ENCODE results near the gene ATP8A1.
"Not testable (repeated sequence)": the region's sequence is repeated elsewhere in the genome, so short reads cannot be mapped to it uniquely, and the experiment has no call there.

The ATP8A1 gene

DNA sequence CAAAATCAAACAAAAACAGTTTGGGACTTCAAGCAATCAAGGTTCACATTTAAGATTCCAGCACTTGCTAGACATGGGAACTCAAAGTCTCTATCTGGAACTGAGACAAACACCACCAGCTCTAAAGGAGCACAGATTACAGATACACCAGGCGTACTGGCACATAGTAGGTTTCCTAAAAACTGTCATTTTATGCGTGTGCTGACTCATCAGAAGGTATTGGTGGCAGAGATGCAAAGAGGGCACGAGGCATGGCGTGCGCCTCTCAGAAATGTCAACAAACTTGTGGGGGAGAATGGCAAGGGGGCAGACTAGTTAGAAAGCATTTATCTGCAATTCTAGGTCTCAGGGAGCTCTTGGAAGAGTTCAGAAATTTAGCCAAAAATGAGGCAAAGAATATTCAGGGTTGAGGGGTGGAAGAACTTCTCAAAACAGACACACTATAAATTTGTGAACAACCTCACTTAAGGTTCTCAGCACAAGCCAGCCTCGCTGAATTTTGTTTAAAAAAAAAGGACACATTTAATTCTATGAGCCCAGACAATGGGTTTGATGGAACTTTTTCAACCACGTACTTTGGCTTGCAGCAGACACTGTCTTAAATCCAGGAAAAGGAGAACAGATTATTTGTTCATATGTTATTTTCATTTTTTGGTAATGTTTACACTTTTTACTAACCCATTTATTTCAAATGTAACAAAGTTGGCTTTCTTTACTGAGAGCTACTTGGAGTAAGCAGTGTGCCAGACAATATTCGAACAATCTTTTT lies 159.6 kb downstream of the ATP8A1 start:
- DNase-seq, result no peak

DNA sequence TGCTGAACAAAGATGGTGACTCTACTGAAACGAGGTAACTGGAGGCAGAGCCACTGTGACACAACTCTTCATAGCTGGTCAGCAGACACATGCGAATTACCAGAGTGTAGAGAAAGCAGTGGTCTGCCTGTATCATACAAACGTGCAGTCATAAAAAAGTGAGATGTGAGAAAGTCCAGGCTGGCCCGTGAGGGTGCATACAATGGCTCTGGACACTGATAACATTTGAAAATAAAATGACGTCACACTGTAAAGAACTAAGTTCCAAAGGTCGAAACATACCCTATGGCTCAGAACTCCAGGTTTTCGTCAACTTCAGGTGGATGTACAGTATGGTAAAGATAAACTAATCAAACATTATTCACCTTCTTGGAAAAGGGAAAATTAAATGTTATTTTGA lies 163.9 kb downstream of the ATP8A1 start:
- DNase-seq, result no peak

DNA sequence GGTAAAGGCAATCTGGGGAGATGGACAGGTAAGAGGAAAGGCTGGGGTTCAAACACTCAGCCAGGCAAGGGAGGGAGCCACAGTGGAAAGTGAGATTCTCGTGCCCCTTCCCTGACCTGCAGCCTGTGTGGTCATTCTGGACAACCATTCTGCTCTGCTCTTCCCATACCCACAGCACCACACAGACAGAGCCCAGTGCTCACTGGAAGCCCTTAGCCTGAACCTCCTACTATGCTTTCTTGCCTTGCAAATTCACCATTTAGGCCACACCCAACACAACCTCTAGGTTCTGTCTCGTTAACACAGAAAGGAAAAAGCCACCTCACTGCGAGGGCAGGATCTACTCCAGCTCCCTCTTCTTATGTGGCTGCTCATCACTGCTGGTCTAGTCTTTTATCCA lies 166.9 kb downstream of the ATP8A1 start:
- DNase-seq, result no peak

DNA sequence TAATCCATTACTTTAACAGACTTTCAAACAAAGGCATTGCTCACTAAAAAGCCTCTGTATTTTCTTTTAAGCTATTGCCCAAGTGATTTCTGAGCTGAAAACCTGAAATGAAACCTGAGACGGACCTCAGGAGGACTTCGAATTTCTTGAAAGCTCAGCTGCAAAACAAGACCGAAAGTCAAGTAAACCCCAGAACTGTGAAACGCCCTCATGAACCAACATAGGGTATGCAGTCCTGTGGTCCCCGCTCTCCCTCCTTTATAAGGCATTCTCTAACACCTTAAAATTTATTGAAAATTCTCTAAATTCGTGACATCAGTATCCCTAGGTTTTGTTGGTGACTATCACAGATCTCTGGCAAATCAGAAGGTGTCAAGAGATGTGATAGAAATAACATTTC lies 167.8 kb downstream of the ATP8A1 start:
- DNase-seq, result no peak

DNA sequence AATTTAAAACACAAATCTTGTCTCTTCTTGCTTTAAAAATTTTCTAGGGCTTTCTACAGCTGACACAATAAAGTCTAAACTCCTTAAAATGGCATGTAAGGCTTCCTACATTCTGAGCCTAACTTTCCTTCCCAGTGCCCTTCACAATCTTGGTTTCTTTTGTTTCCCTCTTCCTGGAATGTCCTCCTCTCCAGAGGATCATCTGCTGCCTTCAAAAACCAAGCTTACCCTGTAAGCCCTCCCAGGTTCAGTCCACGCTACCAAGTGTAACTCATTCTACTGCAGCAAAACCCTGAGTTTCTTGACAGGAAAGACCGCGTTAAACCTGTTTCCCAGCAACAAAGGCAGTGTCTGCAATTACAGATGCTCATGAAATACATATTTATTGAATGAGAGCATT lies 168.4 kb downstream of the ATP8A1 start:
- no peak for DNase-seq

DNA sequence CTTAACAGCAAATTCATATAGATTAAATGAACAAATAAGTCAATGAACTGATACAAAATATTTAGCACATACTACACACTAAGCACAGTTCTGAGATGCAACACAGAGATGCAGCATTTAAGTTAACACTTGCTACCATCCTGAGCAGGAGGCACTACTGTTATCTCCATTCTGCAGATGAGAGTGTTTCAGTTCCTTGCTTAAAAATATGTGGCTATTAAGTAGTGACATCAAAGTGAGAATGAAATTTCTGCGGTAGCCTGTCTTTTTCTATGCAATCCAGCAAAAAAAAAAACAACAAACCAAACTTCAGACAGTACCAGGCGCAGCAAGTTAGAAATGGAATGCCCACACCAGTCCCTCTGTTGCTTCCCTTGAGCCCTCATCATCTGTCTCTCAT lies 168.8 kb downstream of the ATP8A1 start:
- DNase-seq, result no peak

DNA sequence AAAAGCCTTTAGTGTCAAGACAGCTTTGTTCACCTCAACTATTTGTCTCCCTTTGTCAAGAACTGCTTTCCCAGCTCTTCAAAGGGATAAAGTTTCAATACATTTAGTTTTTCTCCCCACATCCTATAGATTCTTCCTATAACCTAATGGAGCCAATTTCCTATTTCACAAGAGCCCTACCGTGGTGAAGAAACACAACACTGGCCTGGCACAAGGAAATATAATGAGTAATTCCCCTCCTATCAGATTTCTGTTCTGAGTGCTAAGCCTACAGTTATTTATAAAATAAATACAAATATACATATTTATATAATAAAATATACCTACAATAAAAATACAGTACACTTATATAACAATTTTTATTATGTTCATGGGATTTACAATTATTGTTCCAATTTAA lies 169.7 kb downstream of the ATP8A1 start:
- no peak for DNase-seq

DNA sequence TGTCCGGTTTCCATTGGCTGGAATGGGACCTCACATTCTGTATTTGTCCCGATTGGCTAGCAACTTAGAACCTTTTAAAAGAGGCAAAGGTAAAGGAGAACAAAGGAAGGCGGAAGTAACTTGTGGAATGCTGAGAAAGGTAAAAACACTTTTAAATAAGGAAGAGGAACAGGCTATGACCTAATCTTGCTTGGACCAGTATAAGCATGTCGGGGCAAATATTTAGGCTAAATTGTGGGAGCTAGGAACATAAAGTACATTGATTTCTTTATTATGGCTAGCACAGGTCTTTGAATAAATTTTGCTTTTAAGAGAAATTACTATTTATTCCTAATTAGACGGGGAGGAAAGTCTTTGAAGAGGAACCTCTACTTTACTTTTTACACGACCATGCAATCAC lies 170.7 kb downstream of the ATP8A1 start:
- DNase-seq, result not testable (repeated sequence)

DNA sequence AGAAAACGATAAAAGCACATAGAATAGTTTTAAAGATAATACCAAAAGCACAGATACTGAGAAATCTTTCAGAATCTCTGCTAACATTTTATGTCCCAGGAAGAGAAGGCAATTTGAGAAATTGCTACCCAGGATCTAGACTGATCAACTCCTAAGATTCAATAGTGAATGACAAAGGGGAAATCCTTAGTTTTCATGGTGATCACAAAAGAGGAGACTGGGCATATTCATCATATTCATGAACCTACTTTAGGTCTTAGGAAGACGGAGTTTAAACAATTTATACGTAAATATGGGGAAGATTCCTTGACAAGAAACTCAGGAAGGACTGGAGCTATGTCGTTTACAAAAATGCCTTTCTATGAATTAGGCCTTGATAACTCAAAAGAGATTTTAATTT lies 172.3 kb downstream of the ATP8A1 start:
- DNase-seq, result no peak

DNA sequence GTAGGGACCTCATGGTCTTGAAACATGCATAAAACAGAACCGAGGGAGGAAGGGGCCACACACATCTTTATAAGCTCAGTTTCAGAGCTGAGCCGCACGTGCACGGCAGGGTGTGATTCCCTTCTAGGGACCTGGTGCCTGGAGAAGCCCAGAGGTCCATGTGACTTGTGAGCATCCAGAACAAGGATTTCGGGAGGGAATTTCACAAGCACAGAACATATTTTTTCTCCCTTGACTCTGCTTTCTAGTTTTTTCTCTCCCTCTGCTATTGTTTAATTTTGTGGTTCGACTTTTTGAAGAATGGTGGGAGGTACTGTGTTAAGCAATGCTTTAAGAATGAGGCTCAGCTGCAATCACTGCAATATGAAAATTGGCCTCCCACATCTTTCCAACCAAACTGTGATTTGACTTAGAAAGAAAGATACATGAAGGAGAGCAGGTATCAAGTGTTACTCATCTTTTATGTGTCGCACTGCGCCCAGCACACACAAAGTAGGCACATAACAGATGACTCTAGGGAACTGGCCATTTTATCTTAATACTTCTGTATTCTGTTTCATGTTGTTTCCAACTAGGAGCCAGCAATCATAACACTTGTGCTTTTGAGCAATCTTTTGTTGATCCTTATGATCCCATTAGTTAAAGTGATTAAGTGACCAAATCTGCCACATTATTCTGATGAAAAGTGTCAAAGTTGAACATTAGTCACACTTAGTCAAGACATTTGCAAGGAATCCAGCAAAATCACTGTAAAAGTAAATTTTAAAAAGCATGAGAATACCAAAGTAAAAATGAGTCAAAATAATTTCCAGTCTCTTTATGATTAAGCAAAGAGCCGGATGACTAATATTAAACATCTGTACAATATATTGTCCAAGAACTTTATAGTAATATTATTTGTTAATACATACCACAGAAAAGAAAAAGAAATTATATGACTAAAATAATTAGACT lies 173.2 kb downstream of the ATP8A1 start:
- DNase-seq, result no peak

DNA sequence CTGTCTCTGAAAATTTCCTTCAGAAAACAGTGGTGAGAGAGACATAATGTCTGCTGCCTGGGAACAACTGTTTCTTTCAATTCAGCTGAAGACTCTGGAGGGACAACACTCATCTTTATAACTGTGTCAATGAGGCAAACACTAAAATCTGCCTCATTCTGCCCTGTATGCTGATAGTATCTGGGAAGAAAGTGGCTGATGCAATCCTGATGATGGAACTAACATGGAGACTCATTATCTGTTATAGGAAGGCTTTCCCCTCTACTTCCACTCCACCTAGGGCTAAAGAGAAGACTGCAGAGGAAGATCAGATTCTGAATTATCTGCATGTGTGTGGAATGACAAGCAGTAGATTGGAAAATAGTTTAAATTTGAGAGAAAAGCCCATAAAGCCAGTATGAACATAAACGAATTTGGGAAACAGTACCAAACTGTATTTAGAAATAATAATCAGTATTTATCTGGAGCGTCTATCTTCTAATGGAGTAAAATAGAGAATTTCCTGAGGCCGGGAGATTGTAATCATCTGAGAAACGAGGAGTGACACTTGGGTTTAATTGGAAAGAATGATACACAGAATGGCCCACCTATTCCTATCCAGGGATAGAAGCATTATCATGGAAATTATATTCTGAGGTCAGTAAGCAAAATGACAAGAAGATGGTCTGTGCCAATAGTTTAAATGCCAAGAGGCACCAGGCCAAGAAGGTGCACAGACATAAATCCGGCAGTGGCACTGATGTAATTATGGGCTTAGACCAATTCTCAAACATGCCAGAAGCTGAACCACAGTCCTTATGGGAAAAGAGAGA lies 174.2 kb downstream of the ATP8A1 start:
- no peak for DNase-seq

DNA sequence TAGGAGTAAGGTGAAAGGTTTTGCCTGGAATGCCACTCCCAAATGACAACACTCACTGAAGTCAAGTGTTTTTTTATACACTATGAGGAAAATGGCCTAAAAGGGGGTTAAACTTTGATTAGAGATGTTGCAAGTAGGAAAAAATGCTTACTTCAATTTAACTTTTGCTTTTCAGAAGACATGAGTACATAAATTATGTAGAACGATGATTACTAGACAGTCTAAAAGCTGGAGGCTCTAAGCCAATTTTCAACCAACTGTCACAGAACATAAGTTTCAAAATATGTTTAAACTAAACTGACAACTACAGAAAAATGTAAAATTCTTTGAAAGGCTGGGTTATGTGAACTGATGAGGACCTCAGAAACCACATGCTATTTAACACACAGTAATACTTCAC lies 176.2 kb downstream of the ATP8A1 start:
- DNase-seq, result no peak

DNA sequence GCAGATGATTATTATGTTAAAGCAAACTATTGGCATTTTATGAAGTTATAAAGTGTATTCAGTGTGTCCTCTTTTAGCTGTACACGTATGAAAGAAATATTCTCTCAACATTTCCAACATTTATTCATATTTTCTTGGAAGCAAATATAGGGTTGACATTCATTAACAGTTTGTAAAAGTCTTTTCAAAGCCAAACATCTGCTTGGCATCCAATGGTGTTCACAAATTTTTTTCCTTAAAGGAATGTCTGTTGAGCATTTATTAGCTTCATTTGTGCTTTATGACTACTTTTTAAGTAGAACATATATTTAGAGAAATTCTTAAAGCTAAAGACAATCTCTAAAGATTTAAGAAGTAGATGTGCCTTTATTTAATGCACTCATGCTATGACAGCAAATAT lies 176.6 kb downstream of the ATP8A1 start:
- no peak for DNase-seq

DNA sequence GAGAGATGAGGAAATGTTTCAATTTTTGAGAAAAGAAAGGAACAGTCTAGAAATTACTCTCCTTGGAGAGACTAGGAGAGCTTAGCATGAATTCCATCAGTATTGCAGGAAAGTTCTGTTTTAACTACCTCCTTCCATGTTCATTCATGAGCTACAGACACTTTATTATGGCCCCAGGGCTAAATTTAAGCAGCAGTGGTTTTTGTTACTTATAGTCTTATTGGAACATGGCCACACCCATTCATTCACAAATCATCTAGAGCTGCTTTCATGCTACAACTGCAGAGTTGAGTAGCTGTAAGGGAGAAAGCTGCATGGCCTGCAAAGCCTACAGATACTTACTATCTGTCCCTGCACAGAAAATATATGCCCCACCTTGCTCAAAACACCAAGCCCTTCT lies 178.0 kb downstream of the ATP8A1 start:
- DNase-seq, result no peak

DNA sequence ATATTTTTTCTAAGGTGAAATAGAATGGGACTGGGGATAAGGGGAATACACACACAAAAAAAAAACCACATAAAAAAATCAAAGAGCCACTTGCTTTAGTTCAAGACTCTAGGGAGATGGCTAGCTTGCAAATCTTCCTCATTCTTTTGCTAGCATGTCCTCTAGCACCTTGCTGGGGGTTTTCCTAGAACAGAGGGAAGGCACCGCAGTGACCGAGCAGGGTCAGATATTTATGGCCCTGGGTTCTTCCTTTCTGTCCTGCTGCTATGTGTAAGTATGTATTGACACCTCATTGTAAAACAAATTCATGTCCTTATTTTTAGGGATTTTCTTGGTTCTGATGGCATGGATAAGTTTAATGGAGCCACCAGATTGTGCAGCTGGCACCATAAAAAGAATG lies 178.4 kb downstream of the ATP8A1 start:
- no peak for DNase-seq

DNA sequence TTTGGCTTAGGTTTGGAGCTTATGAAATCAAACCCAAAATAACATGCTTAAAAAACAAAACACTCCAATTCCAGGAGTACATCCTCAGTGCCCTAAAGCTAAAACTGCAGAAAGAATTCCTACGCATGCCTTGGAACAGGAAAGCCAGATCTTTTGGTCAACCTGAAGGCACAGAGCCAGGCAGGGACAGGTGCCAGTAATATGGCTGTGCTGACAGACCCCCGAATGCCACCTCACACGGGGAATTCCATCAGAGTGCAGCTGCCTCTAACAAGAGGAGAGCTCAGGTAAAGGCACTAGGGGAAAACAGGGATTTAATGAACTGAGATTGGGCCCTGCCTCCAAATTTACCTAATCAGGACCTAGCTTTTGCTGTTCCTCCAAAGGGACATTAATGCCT lies 182.5 kb downstream of the ATP8A1 start:
- no peak for DNase-seq

DNA sequence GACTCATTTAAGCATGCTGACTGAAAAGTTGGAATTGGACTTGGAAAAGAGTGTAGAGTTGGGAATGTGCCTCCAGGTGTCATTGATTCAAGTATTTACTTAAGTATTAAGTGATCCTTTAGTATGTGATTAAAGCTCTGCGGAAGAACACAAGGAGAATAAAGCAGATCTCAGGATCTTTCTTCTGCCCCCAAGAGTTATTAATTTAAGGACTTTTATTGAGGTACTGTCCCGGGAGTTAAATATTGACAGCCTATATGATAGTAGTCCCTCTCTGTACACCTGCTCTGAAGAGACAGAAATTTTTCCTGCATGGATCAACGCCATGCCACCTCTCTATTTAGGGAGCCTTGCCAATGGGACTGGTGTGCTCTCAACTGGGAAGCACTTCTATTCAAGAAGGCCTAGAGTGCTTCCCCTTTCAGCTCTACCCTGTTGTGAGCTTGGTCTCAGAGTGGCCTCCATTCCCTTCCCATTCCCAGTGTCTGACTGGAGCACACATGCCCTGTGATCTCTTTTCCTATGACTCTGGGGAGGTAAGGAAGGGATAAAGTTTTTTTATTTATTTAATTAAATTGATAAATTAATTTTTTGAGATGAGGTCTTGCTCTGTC lies 183.7 kb downstream of the ATP8A1 start:
- DNase-seq, result no peak

DNA sequence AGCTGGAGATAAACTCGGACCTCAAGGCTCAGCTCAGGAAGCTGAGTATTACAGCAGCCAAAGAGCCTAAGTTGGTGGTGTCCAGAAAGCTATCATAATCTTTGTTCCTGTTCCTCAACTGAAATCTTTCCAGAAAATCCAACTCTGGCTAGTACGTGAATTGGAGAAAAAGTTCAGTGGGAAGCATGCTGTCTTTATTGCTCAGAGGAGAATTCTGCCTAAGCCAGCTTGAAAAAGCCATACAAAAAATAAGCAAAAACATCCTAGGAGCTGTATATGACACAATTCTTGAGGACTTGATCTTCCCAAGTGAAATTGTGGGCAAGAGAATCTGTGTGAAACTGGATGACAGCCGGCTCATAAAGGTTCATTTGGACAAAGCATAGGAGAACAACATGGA lies 185.0 kb downstream of the ATP8A1 start:
- no peak for DNase-seq

DNA sequence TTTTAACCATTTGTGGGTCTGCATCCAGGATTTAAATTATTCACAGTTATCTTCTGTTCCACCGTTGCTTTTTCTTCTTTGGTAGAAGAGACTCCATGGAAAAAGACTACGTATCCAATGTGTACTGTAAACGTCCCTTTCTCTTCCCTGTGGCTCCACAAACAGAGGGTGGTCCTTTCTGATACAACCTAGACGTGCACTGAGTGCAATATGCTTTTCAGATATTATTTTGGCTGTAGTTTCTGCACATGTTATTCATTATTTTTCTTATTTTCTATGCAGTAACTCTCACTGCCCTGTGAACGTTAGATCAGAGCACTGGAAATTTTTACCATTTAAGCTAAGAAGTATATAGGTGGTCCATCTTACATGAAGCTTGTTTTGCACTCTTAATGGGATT lies 186.9 kb downstream of the ATP8A1 start:
- DNase-seq, result no peak

DNA sequence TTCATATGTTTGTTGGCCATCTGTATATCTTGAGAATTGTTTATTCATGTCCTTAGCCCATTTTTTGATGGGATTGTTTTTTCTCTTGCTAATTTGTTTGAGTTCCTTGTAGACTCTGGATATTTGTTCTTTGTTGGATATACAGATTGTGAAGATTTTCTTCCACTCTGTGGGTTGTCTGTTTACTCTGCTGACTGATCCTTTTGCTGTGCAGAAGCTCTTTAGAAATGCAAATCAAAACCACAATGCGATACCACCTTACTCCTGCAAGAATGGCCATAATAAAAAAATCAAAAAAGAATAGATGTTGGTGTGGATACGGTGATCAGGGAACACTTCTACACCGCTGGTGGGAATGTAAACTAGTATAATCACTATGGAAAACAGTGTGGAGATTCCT lies 189.1 kb downstream of the ATP8A1 start:
- DNase-seq, result not testable (repeated sequence)

DNA sequence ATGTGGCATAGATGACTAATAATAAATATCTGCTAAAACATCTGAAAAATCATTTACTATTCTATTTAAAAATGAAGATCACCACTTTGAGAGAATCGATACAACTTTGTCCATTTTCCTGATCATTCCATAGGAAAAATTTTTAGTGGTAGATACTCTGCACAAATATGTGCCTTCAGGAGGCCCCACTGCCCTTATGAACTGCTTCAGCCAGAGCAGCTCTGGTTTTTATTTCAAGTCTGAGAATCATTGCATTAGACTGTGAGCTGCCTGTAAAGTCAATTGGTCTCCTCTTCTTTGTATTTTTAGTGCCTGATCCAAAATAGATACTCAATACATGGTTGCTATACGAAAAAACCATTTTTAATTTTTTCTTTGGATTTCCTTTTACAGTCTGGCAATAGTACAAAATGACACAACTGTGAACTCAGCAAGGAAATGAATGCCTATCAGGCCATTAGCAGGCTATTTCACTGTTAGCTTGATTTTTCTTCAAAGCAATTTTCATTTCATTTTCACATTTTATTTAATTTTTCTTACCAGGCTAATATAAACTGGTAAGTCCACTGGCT lies 190.5 kb downstream of the ATP8A1 start:
- DNase-seq, result no peak

DNA sequence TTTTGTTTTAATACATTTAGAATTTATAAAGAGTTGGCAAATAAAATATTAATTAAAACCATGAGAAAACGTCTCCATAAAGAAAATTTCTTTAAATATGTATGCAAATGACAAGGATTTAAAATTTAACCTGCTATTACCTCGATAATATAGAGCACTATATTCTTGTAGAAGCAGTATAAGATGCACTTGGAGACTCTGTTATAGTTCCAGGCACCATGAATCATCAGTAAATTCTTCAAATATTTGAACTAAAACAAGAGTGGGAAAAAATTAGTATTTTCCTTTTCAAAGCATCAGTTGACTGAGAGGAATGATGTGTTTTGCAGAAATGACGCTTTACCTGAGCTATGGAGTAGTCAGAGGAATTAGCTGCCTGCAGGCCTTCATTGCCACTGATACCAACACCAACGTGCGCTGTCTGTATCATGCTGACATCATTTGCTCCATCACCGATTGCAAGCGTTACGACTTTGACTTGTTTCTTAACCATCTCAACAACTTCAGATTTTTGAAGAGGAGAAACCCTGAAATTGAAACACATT lies 192.3 kb downstream of the ATP8A1 start:
- no peak for DNase-seq

Measured in stimulated activated naive CD4-positive, alpha-beta T cell (primary cell).